ENCODE measurements around the gene MAGEC1. TPM values are rescaled to one million over a fixed set of nuclear protein-coding genes. Genes with fewer than 3 reads are reported as not detected.
"Not testable (repeated sequence)": the region's sequence is repeated elsewhere in the genome, so short reads cannot be mapped to it uniquely, and the experiment has no call there.

Gene MAGEC1
- total RNA-seq: not detected in 2 replicates

- Mint-ChIP-seq H3K4me3 (ENCODE audit: low read depth) (no peak within 1 kb of the TSS), H3K27ac (no peak within 1 kb of the TSS), H3K9me3 (no peaks in the 10 kb centered on the region), H3K27me3 (ENCODE audit: low read depth) (no peaks in the 10 kb centered on the region), H3K4me1 (ENCODE audit: low read depth) (no peaks in the 10 kb centered on the region), H3K36me3 (ENCODE audit: low read depth) (no peaks in the 10 kb centered on the region)
- no peak for DNase-seq (ENCODE audit: low spot score)
- intact Hi-C loops (cut with micrococcal nuclease): no loop called here
Observed at GRCh38 chrX:141903400-141904155, at the start of gene MAGEC1. Gene MAGEC1, plus strand, starts transcription at chrX:141903894. Its CDS starts 1,179 bp downstream, at chrX:141905073.

- H3K9me3 Mint-ChIP-seq: peaks cover 8% of the 10 kb centered on the region
- no peaks in the 10 kb centered on the region for H3K27me3 Mint-ChIP-seq (ENCODE audit: low read depth)
- H3K27ac Mint-ChIP-seq: no peak overlapping the region
Observed at GRCh38 chrX:141857479-141857878, 46.2 kb upstream of the MAGEC1 start.

DNA sequence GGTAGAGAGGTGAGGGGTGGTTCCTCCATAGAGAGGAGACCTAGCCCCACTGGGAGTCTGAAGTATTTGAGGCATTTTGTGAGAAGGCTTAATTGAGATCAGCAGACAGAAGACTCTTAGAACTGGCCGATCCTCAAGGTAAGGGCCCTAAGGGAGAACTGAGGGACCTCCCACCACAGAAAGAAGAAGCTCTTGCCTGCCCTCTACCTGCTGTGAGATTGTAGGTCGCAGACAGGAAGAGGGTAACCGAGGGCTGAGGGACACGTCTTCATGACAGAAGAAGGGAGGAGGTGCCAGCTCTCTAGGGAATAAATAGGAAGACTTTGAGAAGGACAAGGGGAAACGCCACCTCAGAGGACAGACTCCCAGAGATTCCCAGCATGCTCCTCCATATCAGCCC, 24.1 kb upstream of the MAGEC1 start:
- no peaks in the 10 kb centered on the region for H3K9me3 Mint-ChIP-seq
- intact Hi-C loops (cut with micrococcal nuclease): no loop called here

More at GRCh38 chrX:141857479-141857878, 46.2 kb upstream of the MAGEC1 start:
- H3K4me1 Mint-ChIP-seq (ENCODE audit: low read depth): no peaks in the 10 kb centered on the region
- no peaks in the 10 kb centered on the region for H3K36me3 Mint-ChIP-seq (ENCODE audit: low read depth)
- H3K4me3 Mint-ChIP-seq (ENCODE audit: low read depth): no peak overlapping the region
- intact Hi-C loops (cut with micrococcal nuclease): no loop called here
- DNase-seq (ENCODE audit: low spot score): no peak

GRCh38 chrX:141888811-141889210, 14.9 kb upstream of the MAGEC1 start:
- intact Hi-C loops (cut with micrococcal nuclease); H3K4me1 Mint-ChIP-seq (ENCODE audit: low read depth); H3K27ac Mint-ChIP-seq; H3K36me3 Mint-ChIP-seq (ENCODE audit: low read depth); H3K27me3 Mint-ChIP-seq (ENCODE audit: low read depth); DNase-seq (ENCODE audit: low spot score); H3K9me3 Mint-ChIP-seq; H3K4me3 Mint-ChIP-seq (ENCODE audit: low read depth): not testable (repeated sequence)

More for the DNA sequence above, 24.1 kb upstream of the MAGEC1 start:
- DNase-seq (ENCODE audit: low spot score): no peak
- Mint-ChIP-seq H3K4me3 (ENCODE audit: low read depth) (no peak overlapping the region), H3K4me1 (ENCODE audit: low read depth) (no peaks in the 10 kb centered on the region), H3K27ac (no peak overlapping the region), H3K36me3 (ENCODE audit: low read depth) (no peaks in the 10 kb centered on the region), H3K27me3 (ENCODE audit: low read depth) (no peaks in the 10 kb centered on the region)

DNA sequence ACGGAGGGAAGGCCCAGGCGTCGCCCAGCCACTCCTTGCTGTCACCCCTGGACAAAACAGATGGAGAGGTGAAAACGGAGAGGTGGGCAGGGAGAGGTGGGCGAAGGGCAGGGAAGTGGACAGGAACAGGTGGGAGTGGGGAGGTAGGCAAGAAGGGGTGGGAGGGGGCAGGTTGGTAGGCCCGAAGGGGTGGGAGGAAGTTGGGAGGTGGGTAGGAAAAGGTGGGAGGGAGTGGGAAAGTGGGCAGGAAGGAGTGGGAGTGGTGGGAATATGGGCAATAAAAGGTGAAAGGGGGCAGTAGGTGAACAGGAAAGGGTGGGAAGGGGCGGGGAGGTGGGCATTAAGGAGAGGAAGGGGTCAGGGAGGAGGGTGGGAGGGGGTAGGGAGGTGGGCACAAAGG, 9.0 kb upstream of the MAGEC1 start:
- DNase-seq (ENCODE audit: low spot score): no peak
- H3K4me3 Mint-ChIP-seq (ENCODE audit: low read depth): no peak overlapping the region
- no peaks in the 10 kb centered on the region for H3K4me1 Mint-ChIP-seq (ENCODE audit: low read depth)
- H3K27ac Mint-ChIP-seq: no peak overlapping the region
- no peaks in the 10 kb centered on the region for H3K36me3 Mint-ChIP-seq (ENCODE audit: low read depth)
- intact Hi-C loops (cut with micrococcal nuclease): no loop called here
- H3K9me3 Mint-ChIP-seq: no peaks in the 10 kb centered on the region
- no peaks in the 10 kb centered on the region for H3K27me3 Mint-ChIP-seq (ENCODE audit: low read depth)

GRCh38 chrX:141897690-141898089, 6.0 kb upstream of the MAGEC1 start:
- Mint-ChIP-seq H3K4me1 (ENCODE audit: low read depth) (no peaks in the 10 kb centered on the region), H3K27ac (no peak overlapping the region), H3K4me3 (ENCODE audit: low read depth) (no peak overlapping the region), H3K36me3 (ENCODE audit: low read depth) (no peaks in the 10 kb centered on the region), H3K27me3 (ENCODE audit: low read depth) (no peaks in the 10 kb centered on the region), H3K9me3 (no peaks in the 10 kb centered on the region)
- no peak for DNase-seq (ENCODE audit: low spot score)
- intact Hi-C loops (cut with micrococcal nuclease): no loop called here

DNA sequence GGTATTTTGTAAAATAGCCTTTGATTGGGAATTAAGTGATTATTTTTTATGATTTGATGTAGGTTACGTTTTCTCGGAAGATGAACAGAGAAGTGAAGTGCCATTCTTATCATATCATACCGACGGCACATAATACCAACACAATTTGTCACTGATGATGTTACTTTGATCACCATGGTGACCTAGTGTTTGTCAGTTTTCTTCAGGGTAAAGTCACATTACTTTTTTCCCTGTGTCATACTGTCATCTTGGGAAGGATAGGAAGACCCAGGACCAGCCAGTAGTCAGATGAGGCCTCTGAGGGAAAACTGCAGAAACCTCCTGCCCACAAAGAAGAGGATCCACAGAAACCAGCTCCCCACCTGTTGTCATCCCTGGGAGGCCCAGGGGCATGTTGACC, 1.3 kb upstream of the MAGEC1 start:
- intact Hi-C loops (cut with micrococcal nuclease): no loop called here
- H3K27me3 Mint-ChIP-seq (ENCODE audit: low read depth): no peaks in the 10 kb centered on the region
- no peaks in the 10 kb centered on the region for H3K36me3 Mint-ChIP-seq (ENCODE audit: low read depth)
- H3K9me3 Mint-ChIP-seq: no peaks in the 10 kb centered on the region
- no peak for DNase-seq (ENCODE audit: low spot score)
- no peak overlapping the region for H3K27ac Mint-ChIP-seq
- no peak overlapping the region for H3K4me3 Mint-ChIP-seq (ENCODE audit: low read depth)
- H3K4me1 Mint-ChIP-seq (ENCODE audit: low read depth): no peaks in the 10 kb centered on the region

DNA sequence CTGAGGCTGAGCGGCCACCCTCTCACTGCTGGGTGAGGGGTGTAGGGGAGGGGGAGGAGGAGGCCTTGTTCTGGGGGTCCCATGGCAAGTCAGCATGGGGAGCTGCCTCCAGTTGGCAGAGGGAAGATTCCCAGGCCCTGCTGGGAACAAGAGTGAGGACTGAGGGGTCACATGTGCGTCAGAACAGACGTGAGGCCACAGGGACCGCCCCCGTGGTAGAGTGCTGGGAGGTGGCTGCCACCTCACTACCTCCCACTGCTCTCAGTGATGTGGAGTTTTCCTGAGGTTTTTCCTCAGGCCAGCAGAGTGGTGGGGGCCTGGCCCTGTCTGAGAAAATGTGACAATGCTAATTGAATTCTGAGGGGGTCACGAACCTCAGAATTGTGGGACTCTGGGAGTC, 568 bp downstream of the MAGEC1 start:
- no peak for DNase-seq (ENCODE audit: low spot score)
- intact Hi-C loops (cut with micrococcal nuclease): no loop called here
- Mint-ChIP-seq H3K27ac (no peak overlapping the region), H3K9me3 (no peaks in the 10 kb centered on the region), H3K27me3 (ENCODE audit: low read depth) (no peaks in the 10 kb centered on the region), H3K4me1 (ENCODE audit: low read depth) (no peaks in the 10 kb centered on the region), H3K36me3 (ENCODE audit: low read depth) (no peaks in the 10 kb centered on the region), H3K4me3 (ENCODE audit: low read depth) (no peak overlapping the region)

GRCh38 chrX:141917801-141918200, 14.1 kb downstream of the MAGEC1 start:
- intact Hi-C loops (cut with micrococcal nuclease): no loop called here
- no peak for DNase-seq (ENCODE audit: low spot score)
- Mint-ChIP-seq H3K4me3 (ENCODE audit: low read depth) (no peak overlapping the region), H3K27ac (no peak overlapping the region), H3K9me3 (peaks cover 4% of the 10 kb centered on the region), H3K4me1 (ENCODE audit: low read depth) (no peaks in the 10 kb centered on the region), H3K27me3 (ENCODE audit: low read depth) (no peaks in the 10 kb centered on the region), H3K36me3 (ENCODE audit: low read depth) (no peaks in the 10 kb centered on the region)

- Mint-ChIP-seq H3K4me1 (ENCODE audit: low read depth) (no peaks in the 10 kb centered on the region), H3K36me3 (ENCODE audit: low read depth) (no peaks in the 10 kb centered on the region), H3K27ac (no peak overlapping the region), H3K4me3 (ENCODE audit: low read depth) (no peak overlapping the region), H3K27me3 (ENCODE audit: low read depth) (no peaks in the 10 kb centered on the region), H3K9me3 (peaks cover 4% of the 10 kb centered on the region)
- DNase-seq (ENCODE audit: low spot score): no peak
- intact Hi-C loops (cut with micrococcal nuclease): no loop called here
Observed at GRCh38 chrX:141924293-141924692, 20.6 kb downstream of the MAGEC1 start.

DNA sequence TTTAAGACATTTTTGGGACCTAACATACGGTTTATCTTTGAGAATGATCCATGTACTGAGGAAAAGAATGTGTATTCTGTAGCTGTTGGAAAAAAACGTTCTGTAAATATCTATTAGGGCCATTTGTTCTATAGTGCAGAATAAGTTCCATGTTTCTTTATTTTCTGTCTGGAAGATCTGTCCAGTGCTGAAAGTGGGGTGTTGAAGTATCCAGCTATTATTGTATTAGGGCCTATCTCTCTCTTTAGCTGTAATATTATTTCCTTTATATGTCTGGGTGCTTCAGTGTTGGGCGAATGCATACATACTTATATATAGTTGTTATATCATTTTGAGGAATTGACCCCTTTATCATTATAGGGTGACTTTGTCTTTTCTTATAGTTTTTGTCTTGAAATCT, 24.7 kb downstream of the MAGEC1 start:
- H3K36me3 Mint-ChIP-seq (ENCODE audit: low read depth): no peaks in the 10 kb centered on the region
- intact Hi-C loops (cut with micrococcal nuclease): no loop called here
- H3K9me3 Mint-ChIP-seq: peaks cover 4% of the 10 kb centered on the region
- no peaks in the 10 kb centered on the region for H3K4me1 Mint-ChIP-seq (ENCODE audit: low read depth)
- no peak overlapping the region for H3K27ac Mint-ChIP-seq
- no peaks in the 10 kb centered on the region for H3K27me3 Mint-ChIP-seq (ENCODE audit: low read depth)
- no peak overlapping the region for H3K4me3 Mint-ChIP-seq (ENCODE audit: low read depth)
- no peak for DNase-seq (ENCODE audit: low spot score)

DNA sequence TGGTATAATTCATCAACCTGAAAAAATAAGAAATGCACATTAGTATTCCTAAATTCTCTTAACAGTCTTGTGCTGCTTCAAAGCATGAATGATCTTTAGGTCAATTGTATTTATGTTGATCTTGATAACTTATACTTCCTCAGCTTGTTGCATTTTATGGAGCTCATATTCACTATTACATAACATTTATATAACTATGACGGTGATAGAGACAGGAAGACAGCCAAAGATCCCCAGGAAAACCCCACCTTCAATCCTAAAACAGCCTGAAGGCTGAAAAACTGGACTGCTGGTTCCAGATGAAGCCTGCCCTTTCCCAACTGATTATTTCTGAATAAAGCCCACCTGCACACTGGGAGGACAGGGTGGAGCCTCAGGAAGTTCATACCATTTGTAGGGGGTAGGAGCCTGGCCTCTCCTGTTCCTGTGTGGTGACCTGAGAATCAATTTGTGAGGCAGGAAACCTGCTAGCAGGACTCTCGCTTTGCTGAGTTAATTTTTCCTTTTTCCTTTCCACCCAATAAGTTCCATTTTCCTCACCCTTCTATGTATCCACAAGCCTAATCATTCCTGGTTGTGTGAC, 30.5 kb downstream of the MAGEC1 start:
- no peak for DNase-seq (ENCODE audit: low spot score)
- intact Hi-C loops (cut with micrococcal nuclease): no loop called here
- H3K9me3 Mint-ChIP-seq: no peaks in the 10 kb centered on the region
- H3K27me3 Mint-ChIP-seq (ENCODE audit: low read depth): no peaks in the 10 kb centered on the region
- H3K4me1 Mint-ChIP-seq (ENCODE audit: low read depth): no peaks in the 10 kb centered on the region
- no peak overlapping the region for H3K27ac Mint-ChIP-seq
- no peak overlapping the region for H3K4me3 Mint-ChIP-seq (ENCODE audit: low read depth)
- H3K36me3 Mint-ChIP-seq (ENCODE audit: low read depth): no peaks in the 10 kb centered on the region

- H3K4me3 Mint-ChIP-seq (ENCODE audit: low read depth): no peak overlapping the region
Observed at GRCh38 chrX:141935645-141936044, 32.0 kb downstream of the MAGEC1 start.

More at GRCh38 chrX:141935645-141936044, 32.0 kb downstream of the MAGEC1 start:
- no peak for DNase-seq (ENCODE audit: low spot score)
- intact Hi-C loops (cut with micrococcal nuclease): no loop called here
- H3K27me3 Mint-ChIP-seq (ENCODE audit: low read depth): no peaks in the 10 kb centered on the region
- no peaks in the 10 kb centered on the region for H3K36me3 Mint-ChIP-seq (ENCODE audit: low read depth)
- H3K9me3 Mint-ChIP-seq: no peaks in the 10 kb centered on the region
- no peak overlapping the region for H3K27ac Mint-ChIP-seq
- no peaks in the 10 kb centered on the region for H3K4me1 Mint-ChIP-seq (ENCODE audit: low read depth)
